ENCODE results near the gene TMEM38B.

- TF ChIP-seq CTCF (IDR thresholded peaks at IDR 0.05; ENCODE audit: poor library complexity) (no peak), EZH2phosphoT487 (IDR thresholded peaks at IDR 0.05; ENCODE audit: low read depth, severe bottlenecking, unreplicated experiment) (no peak), EZH2 (IDR thresholded peaks at IDR 0.05; ENCODE audit: borderline replicate concordance) (no peak)
These were observed 63.3 kb downstream of the TMEM38B start for GRCh38 chr9:105757496-105758251.

Data from hepatocyte (in vitro differentiated cells).